Raji (cell line): ENCODE data around the gene RNASE8.

ENCODE experiments used
- POLR2A ChIP-seq: IDR thresholded peaks from 2 replicates; pipeline ENCODE4 v1.6.1; 2011; ENCODE audit warnings: low read depth, low read length, control low read depth; ENCODE audit not compliant: insufficient read depth

The RNASE8 gene, protein sequence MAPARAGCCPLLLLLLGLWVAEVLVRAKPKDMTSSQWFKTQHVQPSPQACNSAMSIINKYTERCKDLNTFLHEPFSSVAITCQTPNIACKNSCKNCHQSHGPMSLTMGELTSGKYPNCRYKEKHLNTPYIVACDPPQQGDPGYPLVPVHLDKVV

DNA sequence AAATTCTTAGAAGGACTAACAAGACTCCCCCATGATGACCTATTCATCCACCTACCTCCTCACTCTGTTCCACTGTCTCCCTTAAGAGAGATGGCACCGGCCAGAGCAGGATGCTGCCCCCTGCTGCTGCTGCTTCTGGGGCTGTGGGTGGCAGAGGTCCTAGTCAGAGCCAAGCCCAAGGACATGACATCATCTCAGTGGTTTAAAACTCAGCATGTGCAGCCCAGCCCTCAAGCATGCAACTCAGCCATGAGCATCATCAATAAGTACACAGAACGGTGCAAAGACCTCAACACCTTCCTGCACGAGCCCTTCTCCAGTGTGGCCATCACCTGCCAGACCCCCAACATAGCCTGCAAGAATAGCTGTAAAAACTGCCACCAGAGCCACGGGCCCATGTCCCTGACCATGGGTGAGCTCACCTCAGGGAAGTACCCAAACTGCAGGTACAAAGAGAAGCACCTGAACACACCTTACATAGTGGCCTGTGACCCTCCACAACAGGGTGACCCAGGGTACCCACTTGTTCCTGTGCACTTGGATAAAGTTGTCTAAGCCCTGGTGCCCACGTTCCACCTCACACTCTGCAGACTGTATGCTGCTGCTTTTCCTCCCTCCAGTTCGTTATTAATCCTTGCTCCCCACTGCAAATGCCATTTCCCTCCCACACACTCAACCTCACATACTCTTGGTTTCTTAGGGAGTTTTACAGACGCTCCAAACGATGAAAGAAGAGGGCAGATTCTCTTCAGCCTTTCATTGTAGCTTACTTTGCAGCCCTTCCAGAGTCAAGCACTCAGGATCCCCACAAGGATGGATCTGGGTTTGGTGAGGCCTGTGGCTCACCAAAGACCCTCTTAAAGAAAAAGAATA, at the start of gene RNASE8:
TSS of gene RNASE8 (plus strand) at position 20 of the 873 bp plus-strand sequence. CDS start at position 91, 71 bp downstream.
- TF ChIP-seq POLR2A: no peak

DNA sequence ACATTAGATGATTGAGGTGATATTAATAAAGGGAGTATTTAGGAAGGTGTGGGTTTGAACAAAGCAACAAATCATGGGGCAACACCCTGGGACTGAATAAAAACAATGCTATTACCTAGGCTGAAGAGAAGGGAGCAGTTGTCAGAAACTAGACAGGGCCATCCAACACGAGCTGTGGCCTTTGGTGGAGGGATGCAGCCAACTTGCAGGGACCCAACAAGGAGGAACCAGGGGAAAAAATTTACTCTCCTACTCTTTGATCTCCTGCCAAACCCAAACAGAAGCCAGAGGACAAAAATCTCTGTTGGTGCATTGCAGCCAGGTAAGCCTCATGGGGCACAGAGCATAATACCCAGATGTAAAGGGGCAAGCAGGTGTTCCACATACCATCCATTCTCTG, 46.5 kb upstream of the RNASE8 start:
- no peak for TF ChIP-seq POLR2A

DNA sequence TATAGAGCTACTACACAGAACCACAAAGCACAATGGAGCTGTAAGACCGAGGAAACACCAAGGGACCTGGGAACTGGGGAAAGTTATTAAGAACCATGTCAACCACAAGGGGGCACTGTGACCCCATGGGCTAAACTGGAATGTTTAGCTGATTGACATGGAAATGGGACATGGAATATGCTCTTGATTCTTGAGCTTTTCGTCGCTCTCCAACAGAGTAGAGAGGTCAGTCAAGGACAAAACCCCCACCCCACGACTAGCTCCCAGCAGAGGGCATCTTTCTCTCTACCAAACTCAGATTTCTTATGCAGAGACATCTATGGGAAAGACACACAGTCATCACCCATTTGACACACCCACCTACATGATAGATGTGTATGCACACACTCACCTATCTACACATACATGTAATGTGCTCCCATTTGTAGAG, 42.8 kb upstream of the RNASE8 start:
- TF ChIP-seq POLR2A: no peak

DNA sequence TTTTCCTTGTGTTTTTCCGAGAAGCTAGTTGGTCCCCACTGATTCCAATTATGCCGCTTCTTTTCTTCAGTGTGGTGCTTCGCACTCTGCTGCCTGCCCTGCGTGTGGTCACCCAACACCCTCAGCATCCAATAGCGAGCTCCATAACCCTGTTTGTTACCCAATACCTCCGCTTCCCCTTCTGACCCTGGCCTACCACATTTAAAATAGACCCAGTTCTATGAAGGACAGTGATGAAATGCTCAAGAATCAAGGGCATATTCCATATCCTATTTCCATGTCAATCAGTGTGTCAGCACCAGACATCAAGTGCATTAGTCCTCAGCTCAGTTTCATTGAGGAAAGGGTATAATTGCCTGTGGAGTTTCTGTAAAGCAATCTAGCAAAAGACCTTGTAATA, 42.3 kb upstream of the RNASE8 start:
- no peak for TF ChIP-seq POLR2A

DNA sequence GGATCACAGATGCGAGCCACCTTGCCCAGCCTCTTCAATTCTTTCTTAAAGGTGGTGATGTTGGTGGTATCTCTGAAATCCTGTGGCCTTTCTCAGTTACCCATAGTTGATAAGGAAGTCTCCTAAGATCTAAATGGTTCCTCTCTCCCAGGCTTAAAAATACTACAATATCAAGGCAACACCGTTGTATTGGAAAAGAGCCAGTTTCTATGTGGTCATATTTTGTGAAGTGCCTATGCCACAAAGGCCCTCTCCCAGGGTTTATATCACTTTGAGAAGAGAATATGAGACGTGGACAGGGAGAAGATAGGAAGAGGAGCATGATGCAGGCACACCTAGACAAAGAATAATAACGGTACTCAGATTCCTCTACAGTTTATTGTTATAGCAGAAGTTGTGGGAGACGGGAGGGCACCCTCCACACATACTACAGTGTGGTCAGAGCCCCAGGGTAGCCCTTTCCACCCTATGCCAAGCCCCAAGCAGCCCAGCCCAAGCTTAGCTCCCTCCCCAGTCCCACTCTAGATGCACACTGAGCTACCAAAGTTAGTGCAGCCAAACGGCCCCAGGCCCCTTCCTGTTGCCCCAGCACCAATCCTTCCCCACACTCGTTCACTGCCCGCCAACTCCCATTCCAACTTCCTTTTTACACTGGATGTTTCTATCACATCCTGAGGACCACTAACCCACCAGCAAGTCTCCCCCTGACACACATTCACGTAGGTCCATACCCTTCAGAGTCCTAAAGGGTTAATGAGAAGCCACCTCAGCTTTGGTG, 41.0 kb upstream of the RNASE8 start:
- no peak for TF ChIP-seq POLR2A

DNA sequence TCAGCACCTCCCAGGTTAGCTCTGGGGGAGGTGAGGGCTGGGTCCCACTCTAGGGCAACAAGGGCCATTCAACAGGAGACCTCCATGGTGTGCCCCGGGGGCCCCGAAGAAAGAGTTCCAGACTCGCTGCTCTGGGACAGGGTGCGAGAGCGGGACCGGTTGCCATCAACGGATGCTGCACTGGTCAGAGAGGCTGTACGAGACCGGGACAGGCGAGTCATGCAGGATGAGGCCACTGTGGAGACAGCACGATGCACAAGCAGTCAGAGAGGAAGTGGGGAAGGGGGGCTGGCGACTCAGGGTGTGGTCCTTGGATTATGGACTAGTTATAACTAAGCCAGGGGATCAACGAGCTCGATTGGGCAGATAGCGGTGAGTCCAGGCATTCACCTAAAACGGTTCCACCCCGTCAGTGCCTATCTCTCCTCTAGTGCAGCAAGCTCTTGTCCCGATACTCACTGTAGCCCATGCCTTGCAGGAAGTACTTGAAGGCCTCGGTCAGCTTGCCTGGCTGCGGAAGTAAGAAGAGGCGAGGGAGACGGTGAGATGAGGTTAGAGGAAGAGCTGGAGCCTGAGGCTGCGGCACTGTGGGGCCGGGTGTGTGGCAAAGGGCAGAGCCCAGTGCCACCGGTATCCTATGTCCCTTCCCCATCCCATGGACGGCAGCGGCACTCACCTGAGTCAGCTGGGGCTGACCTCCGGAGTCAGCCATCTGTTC, 39.9 kb upstream of the RNASE8 start:
- TF ChIP-seq POLR2A: no peak

DNA sequence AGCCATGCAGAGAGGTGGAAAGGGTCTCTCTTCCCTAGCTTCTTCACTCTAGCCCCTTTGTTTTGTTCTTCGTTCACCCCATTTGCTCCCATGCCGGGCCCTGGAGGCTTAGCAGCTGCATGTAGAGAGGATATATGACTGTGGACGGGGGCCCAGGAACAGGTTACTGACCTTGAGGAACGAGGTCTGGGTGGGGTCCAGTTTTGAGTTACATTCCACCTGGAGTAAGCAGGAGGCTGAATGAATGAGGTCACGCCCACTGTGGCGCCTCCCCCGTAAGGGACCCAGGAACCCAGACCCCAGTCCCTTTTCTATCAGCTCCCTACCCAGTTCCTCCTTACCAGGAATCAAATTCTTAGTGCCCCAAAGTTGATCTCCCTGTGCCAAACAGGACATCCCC, 39.3 kb upstream of the RNASE8 start:
- TF ChIP-seq POLR2A: no peak

DNA sequence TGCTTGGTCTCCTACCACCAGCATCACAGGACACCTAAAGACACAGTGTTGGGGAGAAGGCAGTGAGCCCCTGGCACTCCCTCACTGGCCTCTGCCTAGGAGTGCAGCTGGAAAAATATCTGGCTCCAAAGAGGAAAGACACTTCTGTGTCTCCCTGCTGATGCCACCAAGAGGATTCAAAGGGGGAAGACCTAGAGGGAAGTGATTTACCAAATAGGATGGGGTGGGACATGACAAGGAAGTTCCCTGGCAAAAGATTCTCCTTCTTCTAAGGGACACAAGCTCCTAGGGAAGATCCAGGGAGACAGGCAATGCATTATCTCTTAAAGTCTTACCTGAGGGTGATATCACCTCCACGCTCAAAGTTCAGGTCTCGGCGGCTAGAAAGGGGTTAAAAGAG, 38.8 kb upstream of the RNASE8 start:
- no peak for TF ChIP-seq POLR2A

DNA sequence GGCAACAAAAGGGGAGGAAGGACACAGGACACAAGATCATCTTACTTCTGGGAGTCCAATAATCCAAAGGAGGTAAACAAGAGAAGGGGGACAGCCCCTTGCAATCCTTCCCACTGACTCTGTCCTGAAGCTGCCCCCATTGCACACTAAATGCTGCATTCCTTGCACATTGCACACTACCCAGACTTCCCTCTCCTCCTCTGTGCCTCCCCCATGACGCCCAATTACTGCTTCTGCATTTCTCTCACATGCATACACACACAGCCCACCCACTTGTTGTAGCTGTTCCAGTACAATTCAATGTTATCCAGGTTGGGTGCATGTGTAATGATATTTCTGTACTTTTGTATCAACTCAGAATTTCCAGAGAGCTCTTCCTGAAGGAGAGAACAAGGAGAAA, 38.3 kb upstream of the RNASE8 start:
- no peak for TF ChIP-seq POLR2A

GRCh38 chr14:21020977-21021545, 36.6 kb upstream of the RNASE8 start:
- no peak for TF ChIP-seq POLR2A

DNA sequence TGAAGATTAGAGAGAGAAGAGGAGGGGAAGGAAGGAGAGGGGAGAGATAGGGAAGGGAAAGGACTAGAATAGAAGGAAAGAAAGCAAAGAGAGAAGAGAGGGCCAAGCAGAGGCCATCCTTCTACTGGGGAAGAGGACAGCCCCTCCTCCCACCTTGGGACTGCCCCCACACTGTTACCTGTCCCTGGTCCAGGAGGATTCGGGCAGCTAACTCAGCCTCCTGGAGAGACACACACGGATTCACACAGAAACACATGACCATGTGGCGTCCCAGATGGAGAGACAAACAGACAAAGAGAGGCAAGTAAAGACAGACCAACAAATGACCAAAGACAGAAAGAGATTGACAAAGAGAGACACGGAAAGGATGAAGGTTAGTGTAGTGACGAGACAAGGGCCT, 34.9 kb upstream of the RNASE8 start:
- no peak for TF ChIP-seq POLR2A

DNA sequence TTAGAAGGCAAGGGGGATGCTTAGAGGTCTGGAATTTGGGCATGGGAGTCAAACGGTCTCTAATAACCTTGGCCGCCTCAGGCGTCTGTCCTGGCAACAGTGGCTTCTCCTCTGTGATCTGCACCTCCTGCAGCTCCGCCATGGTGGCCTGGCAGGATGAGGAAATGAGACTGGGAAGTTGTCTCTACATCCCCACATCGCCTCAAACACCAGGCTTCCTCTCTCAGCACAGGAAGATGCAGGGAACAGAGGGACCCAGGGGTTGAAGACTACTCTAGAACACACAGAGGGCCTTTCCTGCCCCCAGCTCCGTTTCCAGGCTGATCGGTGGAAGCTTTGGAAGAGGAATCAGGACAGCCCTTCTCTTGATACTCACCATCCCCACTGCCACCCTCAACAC, 34.4 kb upstream of the RNASE8 start:
- no peak for TF ChIP-seq POLR2A

GRCh38 chr14:21023817-21024584, 33.6 kb upstream of the RNASE8 start:
- TF ChIP-seq POLR2A: no peak
